Lower leg skin (tissue), 4 donors: ENCODE measurements around the gene EMCN. TPM values are rescaled to one million over a fixed set of nuclear protein-coding genes. Genes with fewer than 3 reads are reported as not detected.

ENCODE experiments used
- DNase-seq, 2 donors: peaks; one replicate each; pipeline ENCODE4 v3.0.0-alpha.2; 2019; ENCODE audit warnings: low spot score in 2 of 2
- H3K4me3 ChIP-seq: fragments of 200-600 bp; sonication (generic); 2 replicates; pipeline ENCODE4 v1.5.1; 2017; ENCODE audit warnings: mild to moderate bottlenecking, low read depth; ENCODE audit not compliant: poor library complexity, severe bottlenecking
- CTCF ChIP-seq, 3 donors: fragments of 450-650 bp; IDR thresholded peaks; one replicate each; pipeline ENCODE4 v1.5.1; 2016; ENCODE audit warnings: antibody characterized with exemption in 3 of 3, mild to moderate bottlenecking in 3 of 3, moderate library complexity in 2 of 3
- POLR2A ChIP-seq, 2 donors: fragments of 450-650 bp; IDR thresholded peaks; one replicate each; pipeline ENCODE4 v1.6.1; 2016 to 2017; ENCODE audit warnings: antibody characterized with exemption in 2 of 2, mild to moderate bottlenecking in 1 of 2, moderate library complexity in 1 of 2
- WGBS, 2 donors: methylation state at CpG; one replicate each; pipeline ENCODE4 v1.1.5; 2018; 5-methylcytosine and 5-hydroxymethylcytosine counted together
- intact Hi-C: fragments of 100-400 bp; cut with DNase I; formaldehyde crosslinking; loops from one replicate; pipeline ENCODE4 v1.15.0; 2023; ENCODE audit warnings: low total_unique reads
- total RNA-seq, 4 donors: library from RNA; depleted of rRNA; stranded (reverse); fragments of >200 nt; gene quantifications; one replicate each; pipeline ENCODE4 v1.1.0, GENCODE V29; 2016

EMCN gene
- total RNA-seq, 4 donors from 2014 or later: 1.9 to 11.1 (median 7.1) TPM

GRCh38 chr4:100492129-100492528 is 25.7 kb downstream of the EMCN start:
- TF ChIP-seq CTCF (IDR thresholded peaks at IDR 0.05) (no peak), POLR2A (IDR thresholded peaks at IDR 0.05) (no peak)

GRCh38 chr4:100489305-100489704 is 28.5 kb downstream of the EMCN start:
- intact Hi-C loops: no loop called here
- DNase-seq: no peak
- no peak overlapping the region for H3K4me3 ChIP-seq
- TF ChIP-seq POLR2A (IDR thresholded peaks at IDR 0.05): no peak
- no peak for TF ChIP-seq CTCF (IDR thresholded peaks at IDR 0.05)

More at GRCh38 chr4:100492129-100492528, 25.7 kb downstream of the EMCN start:
- no peak overlapping the region for H3K4me3 ChIP-seq
- intact Hi-C loops: no loop called here
- no peak for DNase-seq

- WGBS, 2 donors: 63 to 71% methylated on average over 3 of the region's 3 CpGs
- intact Hi-C loops: no loop called here
- no peak for TF ChIP-seq POLR2A (IDR thresholded peaks at IDR 0.05)
- no peak for TF ChIP-seq CTCF (IDR thresholded peaks at IDR 0.05)
- no peak overlapping the region for H3K4me3 ChIP-seq
- no peak for DNase-seq
Measured at GRCh38 chr4:100486496-100486895, 31.3 kb downstream of the EMCN start.

GRCh38 chr4:100483796-100484195 is 34.0 kb downstream of the EMCN start:
- H3K4me3 ChIP-seq: no peak overlapping the region
- DNase-seq: no peak
- WGBS, 2 donors: 77 to 82% methylated on average over 2 of the region's 2 CpGs
- no peak for TF ChIP-seq CTCF (IDR thresholded peaks at IDR 0.05)
- no peak for TF ChIP-seq POLR2A (IDR thresholded peaks at IDR 0.05)
- intact Hi-C loops: no loop called here

- no peak overlapping the region for H3K4me3 ChIP-seq
- intact Hi-C loops: no loop called here
- no peak for DNase-seq
- TF ChIP-seq CTCF (IDR thresholded peaks at IDR 0.05): no peak
- no peak for TF ChIP-seq POLR2A (IDR thresholded peaks at IDR 0.05)
- 81 to 83% methylated on average over 1 of the region's 1 CpG for WGBS, 2 donors
Measured at GRCh38 chr4:100479971-100480370, 37.9 kb downstream of the EMCN start.

- TF ChIP-seq CTCF (IDR thresholded peaks at IDR 0.05) (no peak), POLR2A (IDR thresholded peaks at IDR 0.05) (no peak)
- no peak overlapping the region for H3K4me3 ChIP-seq
- intact Hi-C loops: no loop called here
- WGBS, 2 donors: no CpG with 5 or more reads among the region's 1 CpG
- no peak for DNase-seq
Measured at GRCh38 chr4:100469555-100469954, 48.3 kb downstream of the EMCN start.
